Neural cell (in vitro differentiated cells): ENCODE data around the gene DNAJC15. TPM values are rescaled to one million over a fixed set of nuclear protein-coding genes. Genes with fewer than 3 reads are reported as not detected.
"Not testable (repeated sequence)": the region's sequence is repeated elsewhere in the genome, so short reads cannot be mapped to it uniquely, and the experiment has no call there.

ENCODE experiments used
- H2AFZ ChIP-seq: fragments of 200-600, 300-800 bp; sonication (generic), shearing (Covaris generic); 2 replicates; pipeline ENCODE4 v1.6.0; 2014; ENCODE audit warnings: low read depth, mild to moderate bottlenecking, antibody characterized with exemption, low read length, moderate library complexity
- H3F3A ChIP-seq: fragments of 200-600 bp; shearing (Covaris generic); 2 replicates; pipeline ENCODE4 v1.6.1; 2016; ENCODE audit warnings: mild to moderate bottlenecking, moderate library complexity, mixed read lengths, antibody characterized with exemption, low read length; ENCODE audit not compliant: insufficient read depth, poor library complexity, severe bottlenecking
- H3K27ac ChIP-seq: fragments of 200-600, 300-800 bp; sonication (generic), shearing (Covaris generic); 2 replicates; pipeline ENCODE4 v1.5.1; 2014; ENCODE audit warnings: mild to moderate bottlenecking, low read length, moderate library complexity
- H3K27me3 ChIP-seq: fragments of 300-800, 200-600 bp; sonication (generic), shearing (Covaris generic); 2 replicates; pipeline ENCODE4 v1.6.0; 2014; ENCODE audit warnings: mild to moderate bottlenecking, low read depth, low read length, moderate library complexity; ENCODE audit not compliant: insufficient read depth
- H3K36me3 ChIP-seq: fragments of 300-800, 200-600 bp; sonication (generic), shearing (Covaris generic); 2 replicates; pipeline ENCODE4 v1.5.1; 2014; ENCODE audit warnings: mild to moderate bottlenecking, antibody characterized with exemption, low read length, moderate library complexity; ENCODE audit not compliant: insufficient read depth
- H3K4me2 ChIP-seq: fragments of 300-800, 200-600 bp; sonication (generic), shearing (Covaris generic); 2 replicates; pipeline ENCODE4 v1.6.0; 2014; ENCODE audit warnings: mild to moderate bottlenecking, low read length
- H3K4me3 ChIP-seq: fragments of 300-800, 200-600 bp; sonication (generic), shearing (Covaris generic); 2 replicates; pipeline ENCODE4 v1.5.1; 2014; ENCODE audit warnings: mild to moderate bottlenecking, low read length, moderate library complexity
- H3K79me2 ChIP-seq: fragments of 200-600 bp; shearing (Covaris generic); replicated peaks from 2 replicates; pipeline ENCODE4 v1.6.0; 2014; ENCODE audit warnings: mild to moderate bottlenecking, low read length, moderate library complexity; ENCODE audit not compliant: insufficient read depth
- H3K9ac ChIP-seq: fragments of 300-800, 200-600 bp; sonication (generic), shearing (Covaris generic); 2 replicates; pipeline ENCODE4 v1.6.1; 2016; ENCODE audit warnings: mild to moderate bottlenecking, low read length, mixed read lengths
- H3K9me2 ChIP-seq: fragments of 200-600 bp; shearing (Covaris generic); 2 replicates; pipeline ENCODE4 v1.6.1; 2016; ENCODE audit warnings: mild to moderate bottlenecking, low read length, mixed read lengths; ENCODE audit not compliant: insufficient read depth
- H3K9me3 ChIP-seq: fragments of 200-600, 300-800 bp; sonication (generic), shearing (Covaris generic); 2 replicates; pipeline ENCODE4 v1.6.1; 2016; ENCODE audit warnings: mild to moderate bottlenecking, mixed run types, low read length, moderate library complexity, mixed read lengths
- H4K20me1 ChIP-seq: fragments of 200-600 bp; shearing (Covaris generic); 2 replicates; pipeline ENCODE4 v1.6.1; 2016; ENCODE audit warnings: mild to moderate bottlenecking, mixed run types; ENCODE audit not compliant: insufficient read depth
- EP300 ChIP-seq: fragments of 450-650 bp; conservative IDR thresholded peaks from 2 replicates; pipeline ENCODE4 v1.6.1; 2014; ENCODE audit warnings: antibody characterized with exemption, mild to moderate bottlenecking, moderate library complexity; ENCODE audit not compliant: poor library complexity, severe bottlenecking
- EZH2 ChIP-seq: fragments of 200-600, 300-800 bp; shearing (Covaris generic), sonication (generic); IDR thresholded peaks from 2 replicates; pipeline ENCODE4 v1.6.1; 2014; ENCODE audit warnings: antibody characterized with exemption, low read length, borderline replicate concordance, mild to moderate bottlenecking; ENCODE audit not compliant: insufficient read depth, poor library complexity, severe bottlenecking
- MXI1 ChIP-seq: fragments of 450-650 bp; conservative IDR thresholded peaks from 2 replicates; pipeline ENCODE4 v1.6.1; 2014; ENCODE audit warnings: antibody characterized with exemption, mild to moderate bottlenecking; ENCODE audit not compliant: poor library complexity, severe bottlenecking
- POLR2AphosphoS5 ChIP-seq: IDR thresholded peaks from 2 replicates; pipeline ENCODE4 v1.6.1; 2012
- RAD21 ChIP-seq: fragments of 450-650 bp; conservative IDR thresholded peaks from 2 replicates; pipeline ENCODE4 v1.6.1; 2014; ENCODE audit warnings: antibody characterized with exemption, mild to moderate bottlenecking, moderate library complexity
- REST ChIP-seq: IDR thresholded peaks from 2 replicates; pipeline ENCODE4 v1.6.1; 2012; ENCODE audit warnings: borderline replicate concordance
- SMC3 ChIP-seq: fragments of 450-650 bp; conservative IDR thresholded peaks from 2 replicates; pipeline ENCODE4 v1.6.1; 2014; ENCODE audit warnings: antibody characterized with exemption, mild to moderate bottlenecking, moderate library complexity; ENCODE audit not compliant: poor library complexity
- TAF1 ChIP-seq: IDR thresholded peaks from 2 replicates; pipeline ENCODE4 v1.6.1; 2012; ENCODE audit warnings: low read depth
- polyA plus RNA-seq: library from polyadenylated mRNA; depleted of rRNA; stranded (reverse); fragments of >200 nt; gene quantifications from 2 replicates; pipeline ENCODE4 v1.2.3, GENCODE V29; 2014
- TF ChIP-seq, protein P1 (sequence below): fragments of 450-650 bp; IDR thresholded peaks from 2 replicates; pipeline ENCODE4 v1.5.1; 2014; ENCODE audit warnings: antibody characterized with exemption, mild to moderate bottlenecking, moderate library complexity; ENCODE audit not compliant: poor library complexity, severe bottlenecking

Gene DNAJC15
- polyA plus RNA-seq, 1 donor from 2014 or later = 0.84 TPM

GRCh38 chr13:43074824-43075510, 51.6 kb downstream of the DNAJC15 start:
- TF ChIP-seq TAF1 = no peak
- no peak for TF ChIP-seq POLR2AphosphoS5
- no peak for TF ChIP-seq RAD21
- no peak for TF ChIP-seq EP300
- no peak for TF ChIP-seq EZH2
- TF ChIP-seq REST = no peak
- TF ChIP-seq, protein P1, sequence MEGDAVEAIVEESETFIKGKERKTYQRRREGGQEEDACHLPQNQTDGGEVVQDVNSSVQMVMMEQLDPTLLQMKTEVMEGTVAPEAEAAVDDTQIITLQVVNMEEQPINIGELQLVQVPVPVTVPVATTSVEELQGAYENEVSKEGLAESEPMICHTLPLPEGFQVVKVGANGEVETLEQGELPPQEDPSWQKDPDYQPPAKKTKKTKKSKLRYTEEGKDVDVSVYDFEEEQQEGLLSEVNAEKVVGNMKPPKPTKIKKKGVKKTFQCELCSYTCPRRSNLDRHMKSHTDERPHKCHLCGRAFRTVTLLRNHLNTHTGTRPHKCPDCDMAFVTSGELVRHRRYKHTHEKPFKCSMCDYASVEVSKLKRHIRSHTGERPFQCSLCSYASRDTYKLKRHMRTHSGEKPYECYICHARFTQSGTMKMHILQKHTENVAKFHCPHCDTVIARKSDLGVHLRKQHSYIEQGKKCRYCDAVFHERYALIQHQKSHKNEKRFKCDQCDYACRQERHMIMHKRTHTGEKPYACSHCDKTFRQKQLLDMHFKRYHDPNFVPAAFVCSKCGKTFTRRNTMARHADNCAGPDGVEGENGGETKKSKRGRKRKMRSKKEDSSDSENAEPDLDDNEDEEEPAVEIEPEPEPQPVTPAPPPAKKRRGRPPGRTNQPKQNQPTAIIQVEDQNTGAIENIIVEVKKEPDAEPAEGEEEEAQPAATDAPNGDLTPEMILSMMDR = no peak
- Histone ChIP-seq H3K36me3 (no peaks in the 10 kb centered on the region), H4K20me1 (no peaks in the 10 kb centered on the region), H3F3A (no peaks in the 10 kb centered on the region), H3K79me2 (no peaks in the 10 kb centered on the region), H3K4me2 (no peak overlapping the region), H3K27me3 (no peaks in the 10 kb centered on the region), H3K9ac (no peak overlapping the region), H3K27ac (no peak overlapping the region), H3K9me2 (no peaks in the 10 kb centered on the region), H2AFZ (no peak overlapping the region), H3K4me3 (no peak overlapping the region), H3K9me3 (no peaks in the 10 kb centered on the region)

DNA sequence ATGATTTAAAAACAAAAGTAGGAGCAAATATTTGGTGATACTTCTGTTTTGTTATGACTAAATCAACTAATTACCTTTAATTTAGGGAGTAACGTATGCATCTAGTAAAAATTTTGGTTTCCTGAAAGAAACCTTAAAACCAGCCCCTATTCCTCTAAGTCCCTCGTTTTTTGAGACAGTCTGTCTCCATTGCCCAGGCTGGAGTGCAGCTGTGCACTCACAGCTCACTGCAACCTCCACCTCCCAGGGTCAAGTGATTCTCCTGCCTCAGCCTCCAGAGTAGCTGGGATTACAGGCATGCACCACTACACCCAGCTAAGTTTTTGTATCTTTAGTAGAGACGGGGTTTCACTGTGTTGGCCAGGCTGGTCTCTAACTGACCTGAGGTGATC, 52.1 kb downstream of the DNAJC15 start:
- H4K20me1 ChIP-seq, H3K9me2 ChIP-seq, H3K79me2 ChIP-seq, H3K4me2 ChIP-seq, H3K4me3 ChIP-seq, H2AFZ ChIP-seq, H3K36me3 ChIP-seq, H3F3A ChIP-seq, H3K9ac ChIP-seq, H3K27ac ChIP-seq, H3K27me3 ChIP-seq, H3K9me3 ChIP-seq: not testable (repeated sequence)

- H2AFZ ChIP-seq = no peak overlapping the region
- no peak overlapping the region for H3K4me2 ChIP-seq
- H3K4me3 ChIP-seq = no peak overlapping the region
- H3F3A ChIP-seq = no peaks in the 10 kb centered on the region
- no peaks in the 10 kb centered on the region for H3K27me3 ChIP-seq
- no peak overlapping the region for H3K9ac ChIP-seq
- TF ChIP-seq EZH2 = no peak
- no peak for TF ChIP-seq SMC3
- no peak for TF ChIP-seq POLR2AphosphoS5
- TF ChIP-seq RAD21 = no peak
- no peak for TF ChIP-seq EP300
- no peak for TF ChIP-seq REST
- TF ChIP-seq TAF1 = no peak
- TF ChIP-seq, protein P1 = no peak
- TF ChIP-seq MXI1 = no peak
- no peaks in the 10 kb centered on the region for H3K9me3 ChIP-seq
- H4K20me1 ChIP-seq = no peaks in the 10 kb centered on the region
- H3K79me2 ChIP-seq = no peaks in the 10 kb centered on the region
- no peaks in the 10 kb centered on the region for H3K9me2 ChIP-seq
- H3K36me3 ChIP-seq = no peaks in the 10 kb centered on the region
- no peak overlapping the region for H3K27ac ChIP-seq
Measured at GRCh38 chr13:43077046-43077445, 53.7 kb downstream of the DNAJC15 start.
